GM19099 (cell line): ENCODE measurements around the gene OAS2.

Source experiments
- POLR2A ChIP-seq: IDR thresholded peaks from 3 replicates; pipeline ENCODE4 v1.6.1; 2011; ENCODE audit warnings: low read depth; ENCODE audit not compliant: insufficient read length; ENCODE audit errors: extremely low read depth

The OAS2 gene

DNA sequence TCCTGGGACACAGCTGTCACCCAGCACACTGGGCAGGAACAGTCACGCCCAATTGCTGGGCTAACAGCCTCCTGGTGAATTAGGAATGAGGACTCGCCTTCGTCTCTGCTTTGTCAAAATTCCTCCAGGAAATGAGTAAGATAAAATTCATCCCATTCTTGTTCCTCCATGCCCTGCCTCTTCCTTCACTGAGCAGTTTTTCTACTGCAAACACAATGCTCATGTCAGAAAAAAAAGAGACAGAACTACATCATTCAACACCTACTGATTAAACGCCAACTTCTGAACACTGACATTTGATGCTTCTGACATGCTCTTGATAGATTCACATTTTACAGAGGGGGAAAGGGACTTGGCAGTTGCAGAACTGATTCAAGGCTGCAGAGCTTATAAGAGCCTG, 40.7 kb downstream of the OAS2 start:
- no peak for TF ChIP-seq POLR2A

DNA sequence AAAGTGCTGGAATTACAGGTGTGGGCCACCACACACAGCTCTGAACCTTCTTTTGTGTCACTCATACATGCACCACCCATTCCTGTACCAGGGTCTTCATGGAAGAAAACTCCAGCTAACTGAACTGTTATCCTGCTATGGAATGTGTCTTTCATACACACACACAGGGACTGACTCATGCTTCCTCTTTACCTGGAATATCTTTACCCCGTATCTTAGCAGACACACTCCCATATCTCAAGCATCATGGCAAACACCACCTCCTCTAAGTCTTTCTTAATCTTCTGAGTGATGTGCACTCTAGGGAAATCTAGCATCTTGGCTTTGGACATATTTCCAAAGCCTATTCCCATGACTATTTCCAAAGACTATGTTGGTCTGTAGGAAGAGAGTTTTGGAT, 43.2 kb downstream of the OAS2 start:
- TF ChIP-seq POLR2A: no peak

DNA sequence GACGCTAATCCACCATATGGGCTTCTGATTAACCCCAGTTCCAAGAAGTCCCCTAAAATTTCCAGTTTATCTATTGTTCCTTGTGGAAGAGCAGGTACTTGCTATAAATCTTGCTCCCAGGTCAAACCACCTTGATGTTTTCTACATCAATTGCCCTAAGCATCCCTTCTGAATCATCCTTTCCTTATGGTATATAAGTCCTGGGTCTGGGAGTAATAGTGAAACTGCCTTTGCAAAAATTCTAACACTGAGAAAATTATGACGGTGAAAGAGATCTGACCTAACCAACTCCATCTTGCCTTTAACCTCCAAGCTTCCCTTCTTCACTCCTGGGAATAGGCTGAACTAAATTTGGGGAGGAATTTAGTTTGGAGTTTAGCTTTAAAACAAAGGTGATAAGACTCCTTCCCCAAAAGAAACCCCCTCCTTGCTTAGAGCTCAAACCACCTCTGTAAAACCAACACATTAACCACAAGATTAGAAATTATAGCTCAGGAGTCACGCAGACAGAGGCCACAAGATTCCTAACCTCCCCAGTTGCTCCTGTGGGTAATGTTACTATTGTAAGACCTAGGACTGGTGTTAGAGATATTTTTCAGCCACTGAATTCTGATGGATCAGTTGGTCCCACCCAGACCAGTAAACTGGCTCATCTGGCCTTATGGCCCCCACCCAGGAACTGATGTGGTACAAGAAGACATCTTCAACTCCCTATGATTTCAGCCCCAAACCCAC, 44.4 kb downstream of the OAS2 start:
- TF ChIP-seq POLR2A: no peak

DNA sequence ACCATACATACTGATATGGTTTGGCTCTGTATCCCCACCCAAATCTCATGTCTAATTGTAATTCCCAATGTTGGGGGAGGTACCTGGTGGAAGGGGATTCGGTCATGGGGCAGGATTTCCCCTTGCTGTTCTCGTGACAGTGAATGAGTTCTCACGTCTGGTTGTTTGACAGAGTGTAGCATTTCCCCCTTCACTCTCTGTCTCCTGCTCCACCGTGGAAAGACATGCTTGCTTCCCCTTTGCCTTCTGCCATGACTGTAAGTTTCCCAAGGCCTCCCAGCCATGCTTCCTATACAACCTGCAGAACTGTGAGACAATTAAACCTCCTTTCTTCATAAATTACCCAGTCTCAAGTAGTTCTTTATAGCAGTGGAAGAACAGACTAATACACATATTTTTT, 49.4 kb downstream of the OAS2 start:
- no peak for TF ChIP-seq POLR2A

DNA sequence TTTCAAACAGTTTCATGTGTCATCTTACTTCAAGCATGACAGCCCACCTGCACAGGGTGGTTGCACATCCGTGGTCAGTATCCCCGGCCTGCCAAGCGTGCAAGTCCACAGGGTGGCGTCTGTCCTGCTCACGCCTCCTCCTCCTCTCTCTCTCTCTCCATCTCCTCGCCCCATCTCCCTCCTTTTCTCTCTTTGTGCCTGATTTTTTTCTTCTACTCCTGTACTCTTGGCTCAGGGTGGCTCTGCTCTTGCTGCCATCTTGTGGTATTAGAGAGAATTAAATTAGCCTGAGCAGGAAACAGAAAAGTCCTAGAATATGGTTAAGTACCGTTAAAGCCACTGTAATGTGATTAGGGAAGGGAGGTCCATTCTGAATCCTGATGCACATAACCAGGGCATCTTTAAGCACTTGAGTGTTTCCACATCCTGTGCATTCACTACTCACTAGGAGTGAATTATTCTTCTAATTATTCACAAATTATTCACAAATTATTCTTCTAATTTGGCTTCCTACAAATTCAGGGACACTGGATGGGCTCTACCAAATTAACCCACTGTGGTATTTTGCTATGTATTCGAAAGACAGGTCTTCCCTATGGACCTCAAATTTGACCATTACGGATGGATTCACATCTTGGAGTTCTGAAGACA, 52.7 kb downstream of the OAS2 start:
- no peak for TF ChIP-seq POLR2A

DNA sequence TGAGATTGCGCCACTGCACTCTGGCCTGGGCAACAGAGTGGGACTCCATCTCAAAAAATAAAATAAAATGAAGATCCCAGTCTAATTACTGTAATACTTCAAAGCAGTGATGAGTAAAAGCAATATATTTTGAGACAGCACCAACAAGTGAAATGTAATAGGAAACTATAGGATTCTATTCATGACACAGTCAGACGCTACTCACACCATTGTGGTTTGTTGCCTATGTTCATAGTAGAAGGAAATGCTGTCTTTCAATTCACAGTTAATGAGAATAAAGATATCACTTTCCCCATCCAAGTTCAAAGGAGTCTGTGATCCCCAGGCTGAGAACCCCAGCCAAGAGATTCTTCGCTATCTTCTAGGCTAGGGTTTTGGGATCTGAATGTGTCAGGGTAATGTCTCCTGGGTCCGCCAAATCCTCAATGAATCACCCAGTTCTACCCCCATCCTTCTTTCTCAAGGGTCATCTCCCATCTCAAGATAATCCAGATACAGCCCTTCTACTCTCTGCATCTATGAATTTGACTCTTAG, 61.7 kb downstream of the OAS2 start:
- no peak for TF ChIP-seq POLR2A

DNA sequence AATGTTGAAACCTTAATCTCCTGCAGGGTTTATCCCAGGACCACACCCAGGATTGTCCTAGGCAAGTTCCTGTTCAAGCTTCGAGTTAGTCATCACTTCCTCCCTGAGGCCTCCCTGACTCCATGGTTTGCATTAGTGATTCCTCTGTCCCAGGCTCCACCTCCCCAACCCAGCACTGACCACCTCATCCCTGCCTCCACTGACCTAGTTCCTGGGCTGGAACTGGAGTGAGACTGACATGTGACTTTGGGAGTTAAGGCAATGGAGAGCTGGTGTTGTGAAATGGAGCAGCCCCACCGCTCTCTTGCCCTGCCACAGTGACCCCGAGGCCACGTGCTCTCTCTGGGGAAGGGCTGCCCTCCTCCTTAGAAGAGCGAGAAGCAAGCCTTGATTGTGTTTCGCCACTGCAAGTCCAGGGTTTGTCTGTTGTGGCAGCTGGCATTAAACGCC, 62.4 kb downstream of the OAS2 start:
- TF ChIP-seq POLR2A: no peak

DNA sequence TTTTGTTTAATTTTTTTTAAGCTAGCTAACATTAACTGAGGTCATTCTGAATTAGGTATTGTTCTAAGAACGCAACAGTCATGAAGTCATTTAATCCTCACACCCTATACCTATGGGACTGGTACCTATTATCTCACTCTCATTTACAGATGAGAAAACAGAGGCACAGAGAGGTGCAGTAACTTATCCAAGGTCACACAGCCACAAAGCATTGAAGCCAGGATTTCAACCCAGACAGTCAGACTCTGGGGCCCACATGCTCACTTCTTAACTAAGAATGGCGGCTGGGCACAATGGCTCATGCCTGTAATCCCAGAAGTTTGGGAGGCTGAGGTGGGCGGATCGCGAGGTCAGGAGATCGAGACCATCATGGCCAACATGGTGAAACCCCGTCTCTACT, 63.2 kb downstream of the OAS2 start:
- no peak for TF ChIP-seq POLR2A

DNA sequence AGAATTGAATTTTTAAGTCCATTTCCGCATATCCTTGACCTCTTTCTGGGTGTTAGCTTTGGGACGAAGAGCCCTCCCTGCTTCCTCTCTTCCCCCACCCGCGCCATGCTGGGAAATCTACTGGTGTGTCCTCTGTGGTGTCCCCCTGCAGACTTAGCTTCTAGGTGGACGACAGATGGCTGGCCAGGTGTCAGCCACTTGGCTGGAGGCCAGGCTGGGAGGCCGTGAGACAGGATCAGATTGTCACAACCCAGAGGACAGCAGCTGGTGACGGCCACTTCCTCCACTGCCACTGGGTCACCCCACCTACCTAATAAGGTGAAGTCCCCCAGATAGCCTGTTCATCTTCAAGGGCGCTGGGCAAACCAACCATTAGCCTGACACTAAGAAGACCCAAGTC, 64.9 kb downstream of the OAS2 start:
- no peak for TF ChIP-seq POLR2A

DNA sequence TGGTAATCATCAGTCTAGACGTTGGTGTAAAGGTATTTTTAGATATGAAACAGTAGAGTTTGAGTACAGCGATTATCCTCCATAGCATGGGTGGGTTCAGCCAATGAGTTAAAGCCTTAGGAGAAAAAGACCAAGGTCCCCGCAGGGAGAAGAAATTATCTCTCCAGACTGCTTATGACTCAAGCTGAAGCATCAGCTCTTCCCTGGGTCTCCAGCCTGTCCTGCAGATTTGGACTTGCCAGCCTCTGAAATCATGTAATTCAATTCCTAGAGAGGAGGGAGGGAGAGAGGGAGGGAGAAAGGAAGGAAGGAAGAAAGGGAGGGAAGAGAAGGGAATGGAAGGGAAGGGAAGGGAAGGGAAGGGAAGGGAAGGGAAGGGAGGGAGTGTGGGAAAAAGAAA, 66.2 kb downstream of the OAS2 start:
- no peak for TF ChIP-seq POLR2A

DNA sequence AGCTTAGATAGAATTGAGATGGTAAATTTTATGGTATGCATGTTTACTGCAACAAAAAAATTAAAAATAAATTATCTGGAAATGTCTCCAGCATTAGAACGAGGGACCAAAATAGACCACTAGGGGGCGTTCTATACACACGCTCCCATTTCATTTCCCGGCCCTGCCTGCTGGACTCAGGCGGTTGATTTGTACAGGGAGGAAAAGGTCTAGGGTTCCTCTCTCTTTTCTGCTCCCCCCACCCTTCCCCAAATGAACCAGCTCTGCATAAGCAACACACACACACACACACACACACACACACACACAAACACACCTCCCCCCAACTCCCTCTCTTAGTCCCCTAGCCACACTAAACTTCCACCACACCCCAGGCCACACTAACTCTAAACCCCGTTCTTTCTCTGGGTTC, 70.4 kb downstream of the OAS2 start:
- no peak for TF ChIP-seq POLR2A

DNA sequence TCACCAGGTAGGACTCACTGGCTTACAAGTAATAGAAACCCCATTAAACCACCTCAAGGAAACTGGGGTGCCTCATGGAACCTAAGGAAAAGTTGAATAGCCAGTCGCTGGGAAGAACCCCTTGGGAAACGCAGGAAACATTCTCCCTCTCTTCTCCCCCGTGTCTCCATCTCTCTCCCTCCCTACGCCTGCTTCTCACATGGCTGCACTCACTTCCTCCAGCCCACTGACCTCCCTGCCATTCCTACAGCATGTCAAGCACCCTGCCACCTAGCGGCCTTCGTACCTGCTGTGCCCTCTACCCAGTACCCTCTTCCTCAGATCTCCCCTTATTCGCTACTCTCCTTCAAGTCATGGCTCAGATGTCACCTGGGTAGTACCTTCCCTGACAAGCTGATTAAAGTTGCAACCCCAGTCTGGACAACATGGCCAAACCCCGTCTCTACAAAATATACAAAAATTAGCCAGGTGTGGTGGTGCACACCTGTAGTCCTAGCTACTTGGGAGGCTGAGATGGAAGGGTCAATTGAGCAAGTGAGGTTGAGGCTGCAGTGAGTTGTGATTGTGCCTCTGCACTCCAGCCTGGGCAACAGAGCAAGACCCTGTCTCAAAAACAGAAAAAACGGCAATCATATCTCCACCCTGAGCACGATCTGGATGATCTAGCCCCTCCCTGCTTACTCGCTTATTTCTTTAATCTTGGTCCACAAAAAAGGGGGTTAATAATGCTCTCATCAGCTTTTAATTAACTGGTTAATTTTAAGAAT, 71.8 kb downstream of the OAS2 start:
- no peak for TF ChIP-seq POLR2A

DNA sequence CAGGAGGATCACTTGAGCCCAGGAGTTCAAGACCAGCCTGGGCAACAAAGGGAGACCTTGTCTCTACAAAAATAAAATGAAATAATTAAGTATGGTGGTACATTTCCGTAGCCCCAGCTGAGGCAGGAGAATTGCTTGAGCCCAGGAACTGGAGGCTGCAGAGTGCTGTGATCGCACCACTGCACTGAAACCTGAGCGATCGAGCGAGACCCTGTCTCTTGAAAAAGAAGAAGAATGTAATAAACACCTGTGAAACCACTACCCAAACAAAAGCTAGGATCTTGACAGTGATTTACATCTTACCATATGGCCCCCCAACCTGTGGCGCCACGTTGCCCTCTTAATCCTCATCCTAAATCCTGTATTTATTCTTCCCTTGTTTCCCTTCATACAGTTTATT, 72.5 kb downstream of the OAS2 start:
- TF ChIP-seq POLR2A: no peak

DNA sequence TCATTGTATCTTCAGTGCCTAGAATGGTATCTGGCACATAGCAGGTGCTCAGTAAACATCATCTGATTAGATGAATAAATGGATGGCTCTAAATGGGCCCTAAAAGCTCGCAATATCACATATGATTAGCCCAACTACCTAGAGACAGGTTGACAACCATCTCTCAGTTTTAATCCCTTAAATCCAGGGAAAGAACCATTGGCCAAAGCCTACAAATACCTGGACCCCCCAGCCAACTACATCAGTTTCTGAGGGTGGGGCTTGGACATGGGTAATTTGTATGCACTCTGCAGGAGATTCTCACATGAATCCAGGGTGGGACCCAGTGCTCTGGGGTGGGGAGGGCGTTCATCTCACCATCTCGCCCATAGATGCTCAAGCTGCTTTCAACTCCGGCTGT, 73.4 kb downstream of the OAS2 start:
- TF ChIP-seq POLR2A: no peak

DNA sequence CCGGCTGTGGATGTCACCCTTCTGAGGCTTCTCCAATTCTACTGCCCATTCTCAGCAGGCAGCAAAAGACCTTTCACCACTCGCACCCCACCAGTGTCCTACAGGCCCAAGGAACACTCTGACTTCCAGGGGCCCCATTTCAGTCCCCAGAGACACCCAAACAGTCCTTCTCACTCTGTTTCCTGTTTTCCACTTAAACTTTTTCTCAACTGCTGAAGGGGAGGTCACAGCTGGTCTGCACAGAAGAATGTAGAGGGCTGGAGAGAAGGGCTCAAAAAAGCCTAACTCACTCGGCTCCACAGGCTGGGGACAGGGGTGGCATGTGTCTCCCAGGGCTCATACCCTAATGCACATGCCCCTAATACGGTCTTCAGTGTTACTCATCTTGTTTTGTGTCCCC, 74.0 kb downstream of the OAS2 start:
- no peak for TF ChIP-seq POLR2A
